Left lobe of liver (tissue), 2 donors: ENCODE measurements around the gene ZNF217. TPM values are rescaled to one million over a fixed set of nuclear protein-coding genes. Genes with fewer than 3 reads are reported as not detected.
"Not testable (repeated sequence)": the region's sequence is repeated elsewhere in the genome, so short reads cannot be mapped to it uniquely, and the experiment has no call there.

ENCODE experiments used
- ATAC-seq: fragments of 200-7000 bp; cut with Tn5 transposase; one replicate; pipeline ENCODE4 v1.9.1; 2020; ENCODE audit warnings: mild to moderate bottlenecking, moderate library complexity
- DNase-seq: peaks from one replicate; pipeline ENCODE4 v3.0.0-alpha.2; 2020; ENCODE audit warnings: low spot score
- total RNA-seq: library from RNA; stranded (reverse); gene quantifications from one replicate; pipeline ENCODE4 v1.2.1, GENCODE V29; 2021
- donor health status: DM: no; HTN: no; CAD: no; lungs with moderate emphysema.
- donor health status: DM: no; HTN: yes; CAD: no.

ZNF217 gene
- total RNA-seq, 1 donor from 2014 or later = 11.1 TPM

DNA sequence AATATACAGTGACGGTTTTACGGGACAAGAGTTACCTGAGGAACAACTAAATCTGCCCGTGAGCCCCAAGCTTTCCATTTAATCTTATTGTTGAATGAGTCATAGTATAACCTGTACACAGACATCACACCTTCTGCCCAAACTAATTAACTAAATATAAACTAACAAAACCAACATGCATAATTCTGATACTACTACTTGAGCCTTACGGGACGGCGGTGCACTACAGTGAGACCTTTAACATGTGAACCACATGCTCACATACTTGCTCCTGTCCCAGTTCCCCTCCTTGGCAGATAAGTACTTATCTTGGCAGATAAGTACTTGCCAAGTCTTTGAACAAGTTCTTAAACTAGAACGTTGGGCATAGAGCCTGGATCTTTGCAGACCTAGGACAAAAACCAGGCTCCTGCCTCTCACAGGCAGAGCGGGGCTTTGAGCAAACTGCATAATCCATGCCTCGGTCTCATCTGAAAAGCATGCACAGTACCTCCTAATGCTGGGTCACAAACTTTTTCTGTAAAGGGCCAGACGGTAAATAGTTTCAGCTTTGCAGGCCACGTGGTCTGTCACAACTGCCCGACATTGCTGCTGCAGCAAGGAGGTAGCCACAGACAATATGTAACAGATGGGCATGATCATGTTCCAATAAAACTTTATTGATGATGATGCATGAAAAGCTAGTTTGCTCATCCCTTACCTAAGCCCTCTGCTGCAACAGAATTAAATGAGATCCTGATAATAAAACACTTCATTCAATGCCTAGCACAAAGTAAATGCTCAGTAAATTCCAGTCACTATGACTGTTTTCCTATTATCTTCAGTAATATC lies 23.0 kb downstream of the ZNF217 start:
- DNase-seq (peak; percentile 19), ATAC-seq (no peak)

DNA sequence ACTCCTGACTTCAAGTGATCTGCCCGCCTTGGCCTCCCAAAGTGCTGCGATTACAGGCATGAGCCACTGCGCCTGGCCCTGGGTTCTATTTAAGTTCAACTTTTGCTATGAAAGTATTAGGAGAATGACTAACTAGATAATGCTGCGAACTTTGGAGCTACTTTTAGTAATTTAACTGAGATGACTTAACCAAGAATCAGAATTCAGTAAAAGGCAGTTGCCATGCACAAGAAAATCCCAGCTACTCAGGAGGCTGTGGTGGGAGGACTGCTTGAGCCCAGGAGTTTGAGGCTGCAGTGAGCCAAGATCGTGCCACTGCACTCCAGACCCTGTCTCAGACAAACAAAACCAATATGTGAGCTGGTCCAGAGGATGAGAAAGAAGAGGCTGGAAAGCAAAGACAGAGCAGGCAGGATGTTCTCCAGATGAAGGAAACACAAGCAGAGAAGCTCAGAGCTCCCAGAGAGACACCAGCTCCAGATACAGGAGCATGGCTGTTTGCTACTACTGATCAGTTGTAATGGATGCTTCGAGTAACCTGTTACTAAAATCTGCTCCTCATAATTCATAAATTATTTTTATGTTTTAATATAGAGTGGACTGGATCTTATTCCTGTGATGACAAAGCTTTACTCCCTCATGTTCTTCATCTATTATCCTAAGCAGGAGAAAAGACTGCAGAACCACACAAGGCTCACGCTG lies 23.9 kb downstream of the ZNF217 start:
- ATAC-seq (no peak), DNase-seq (peak; percentile 14)

- DNase-seq = no peak
- ATAC-seq = no peak
Observed at GRCh38 chr20:53569005-53569404, 24.6 kb downstream of the ZNF217 start.

DNA sequence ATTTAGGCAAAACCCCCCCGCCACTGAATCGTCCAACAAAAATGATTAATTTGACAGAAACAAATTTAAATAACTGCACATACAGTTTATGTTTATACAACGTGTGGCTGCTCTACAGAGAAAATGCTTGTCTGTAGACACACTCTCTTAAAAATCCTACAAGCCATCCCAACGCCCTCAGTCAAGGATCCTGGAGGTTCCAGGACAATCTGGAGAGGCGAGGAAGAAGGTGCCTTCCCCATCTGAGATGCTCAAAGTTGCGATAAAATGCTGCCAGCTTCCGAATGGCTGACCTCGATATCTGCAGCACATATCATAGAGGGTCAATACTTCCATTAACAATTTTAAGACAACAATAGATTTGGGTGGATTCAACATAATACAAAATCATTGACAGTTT lies 25.3 kb downstream of the ZNF217 start:
- DNase-seq = no peak
- ATAC-seq = no peak

- ATAC-seq (no peak), DNase-seq (no peak)
Observed at GRCh38 chr20:53567379-53567917, 26.2 kb downstream of the ZNF217 start.

GRCh38 chr20:53566623-53567022 lies 27.0 kb downstream of the ZNF217 start:
- DNase-seq = peak; percentile 18
- not testable (repeated sequence) for ATAC-seq

- no peak for ATAC-seq
- peak; percentile 31 for DNase-seq
Observed at GRCh38 chr20:53565254-53565653, 28.4 kb downstream of the ZNF217 start.

DNA sequence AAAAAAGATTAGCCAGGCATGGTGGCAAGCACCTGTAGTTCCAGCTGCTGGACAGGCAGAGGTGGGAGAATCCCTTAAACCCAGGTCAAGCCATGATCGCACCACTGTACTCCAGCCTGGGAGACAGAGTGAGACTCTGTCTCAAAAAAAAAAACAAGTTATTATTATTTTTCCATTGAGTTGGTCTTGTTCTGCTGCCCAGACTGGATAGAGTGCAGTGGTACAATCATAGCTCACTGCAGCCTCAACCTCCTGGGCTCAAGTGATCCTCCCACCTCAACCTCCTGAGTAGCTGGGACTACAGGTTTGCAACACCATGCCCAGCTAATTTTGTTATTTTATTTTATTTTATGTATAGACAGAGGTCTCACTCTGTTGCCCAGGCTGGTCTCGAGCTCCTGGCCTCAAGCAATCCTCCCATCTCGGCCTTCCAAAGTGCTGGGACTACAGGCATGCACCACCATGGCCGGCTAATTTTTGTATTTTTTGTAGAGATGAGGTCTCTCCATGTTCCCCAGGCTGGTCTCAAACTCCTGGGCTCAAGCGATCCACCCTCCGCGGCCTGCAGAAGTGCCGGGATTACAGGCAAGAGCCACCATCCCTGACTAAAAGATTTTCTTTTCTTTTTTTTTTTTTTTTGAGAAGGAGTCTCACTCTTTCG lies 31.4 kb downstream of the ZNF217 start:
- not testable (repeated sequence) for ATAC-seq

GRCh38 chr20:53561505-53561904 lies 32.1 kb downstream of the ZNF217 start:
- ATAC-seq = no peak

More for the DNA sequence above, 31.4 kb downstream of the ZNF217 start:
- peak; percentile 21 for DNase-seq

GRCh38 chr20:53559816-53560215 lies 33.8 kb downstream of the ZNF217 start:
- DNase-seq (no peak), ATAC-seq (no peak)

More at GRCh38 chr20:53561505-53561904, 32.1 kb downstream of the ZNF217 start:
- DNase-seq = no peak

DNA sequence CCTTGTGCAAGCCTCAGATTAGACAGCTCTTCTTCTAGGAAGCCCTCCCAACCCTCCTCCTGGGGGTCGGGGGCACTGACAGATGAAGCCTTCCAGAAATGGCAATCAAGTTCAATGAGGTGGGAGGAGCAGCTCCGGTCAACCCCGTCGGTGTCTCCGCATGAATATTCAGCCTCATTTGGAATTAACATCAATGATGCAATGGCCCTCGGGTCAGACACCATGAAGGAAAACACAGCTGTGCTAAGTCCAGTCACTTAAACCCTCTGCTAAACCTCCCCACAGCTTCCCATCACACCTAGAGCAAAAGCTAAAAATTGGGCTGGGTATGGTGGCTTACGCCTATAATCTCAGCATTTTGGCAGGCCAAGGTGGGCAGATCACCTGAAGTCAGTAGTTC lies 36.5 kb downstream of the ZNF217 start:
- no peak for DNase-seq
- ATAC-seq = no peak

DNA sequence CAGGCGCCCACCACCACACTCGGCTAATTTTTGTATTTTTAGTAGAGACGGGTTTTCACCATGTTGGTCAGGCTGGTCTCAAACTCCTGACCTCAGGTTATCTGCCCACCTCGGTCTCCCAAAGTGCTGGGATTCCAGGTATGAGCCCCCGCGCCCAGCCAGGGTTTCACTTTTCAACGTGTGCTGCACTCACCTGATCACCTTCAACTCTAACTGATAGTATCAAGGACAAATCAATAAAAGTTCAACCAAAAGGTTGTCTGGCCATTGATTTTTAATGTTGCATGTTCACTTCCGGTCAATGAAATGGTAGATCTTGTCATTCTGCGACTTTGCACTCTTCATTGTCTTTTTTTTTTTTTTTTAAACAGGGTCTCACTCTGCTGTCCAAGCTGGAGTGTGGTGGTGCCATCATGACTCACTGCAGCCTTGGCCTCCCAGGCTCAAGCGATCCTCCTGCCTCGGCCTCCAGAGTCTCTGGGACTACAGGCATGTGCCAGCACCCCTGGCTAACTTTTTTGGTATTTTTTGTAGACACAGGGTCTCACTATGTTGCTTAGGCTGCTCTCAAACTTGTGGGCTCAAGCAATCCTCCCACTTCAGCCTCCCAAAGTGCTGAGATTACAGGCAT lies 37.3 kb downstream of the ZNF217 start:
- DNase-seq (no peak), ATAC-seq (peak; percentile 23)

GRCh38 chr20:53555816-53556215 lies 37.8 kb downstream of the ZNF217 start:
- no peak for DNase-seq
- ATAC-seq = no peak

- ATAC-seq = peak; percentile 72
- DNase-seq = no peak
Observed at GRCh38 chr20:53555081-53555480, 38.6 kb downstream of the ZNF217 start.

GRCh38 chr20:53552572-53552893 lies 41.1 kb downstream of the ZNF217 start:
- ATAC-seq, DNase-seq: not testable (repeated sequence)

GRCh38 chr20:53551719-53552571 lies 41.7 kb downstream of the ZNF217 start:
- not testable (repeated sequence) for DNase-seq
- peak; percentile 27 for ATAC-seq

GRCh38 chr20:53550280-53551187 lies 43.1 kb downstream of the ZNF217 start:
- ATAC-seq = no peak
- DNase-seq = no peak

DNA sequence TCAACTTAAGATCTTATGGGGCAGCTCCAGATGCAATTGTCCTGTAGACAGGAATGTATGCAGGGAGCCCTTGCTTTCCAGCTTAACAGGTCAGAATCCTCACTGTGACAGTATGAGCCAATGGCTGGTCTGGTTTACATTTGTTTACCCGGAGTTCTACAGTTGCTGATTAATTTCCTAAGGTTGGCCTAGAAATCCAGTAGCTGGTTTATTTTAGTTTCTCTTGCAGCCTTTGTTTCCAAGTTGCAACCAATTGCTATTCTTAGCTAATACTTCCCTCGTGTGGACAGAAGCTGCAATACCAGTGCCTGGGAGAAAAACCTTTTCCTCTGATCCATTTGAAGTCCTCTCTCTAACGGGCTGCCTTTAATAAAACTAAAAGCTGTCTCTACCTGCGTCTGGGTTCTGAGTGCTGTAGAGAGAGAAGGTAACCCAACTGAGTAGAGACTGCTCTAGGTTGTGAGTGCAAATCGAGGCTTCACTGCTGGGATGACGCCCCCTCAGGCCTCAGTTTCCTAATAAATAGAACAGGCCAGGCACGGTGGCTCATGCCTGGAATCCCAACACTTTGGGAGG lies 45.9 kb downstream of the ZNF217 start:
- DNase-seq = peak; percentile 49

GRCh38 chr20:53539516-53539915 lies 54.1 kb downstream of the ZNF217 start:
- no peak for ATAC-seq
- DNase-seq = no peak

More for the DNA sequence above, 45.9 kb downstream of the ZNF217 start:
- ATAC-seq = peak; percentile 96
